Activated CD4-positive, alpha-beta T cell treated with anti-CD3 and anti-CD28 coated beads for 4 hours (primary cell): ENCODE data around the gene PDZRN4.

ENCODE experiments used
- DNase-seq, 2 donors: peaks; one replicate each; pipeline ENCODE4 v3.0.0-alpha.2; 2020

The PDZRN4 gene

DNA sequence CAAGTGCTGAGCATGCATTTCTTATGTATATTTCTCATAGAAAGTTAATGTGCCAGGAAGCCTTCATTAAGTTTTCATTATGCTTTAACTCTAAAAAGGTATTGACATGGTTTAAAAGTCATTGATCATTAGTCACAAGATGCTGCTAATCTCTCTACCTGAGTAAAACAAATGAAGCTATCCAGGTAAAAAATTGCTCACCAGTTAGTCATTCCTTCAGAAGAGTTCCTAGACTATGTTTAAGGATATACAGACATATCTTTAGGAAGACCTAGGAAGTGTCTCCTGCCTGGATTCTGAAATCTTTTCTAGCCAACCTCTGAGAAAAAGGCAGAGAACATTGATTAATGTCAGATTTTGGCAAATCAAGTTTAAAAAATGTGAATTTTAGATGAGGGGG lies 274.2 kb downstream of the PDZRN4 start:
- DNase-seq = no peak

DNA sequence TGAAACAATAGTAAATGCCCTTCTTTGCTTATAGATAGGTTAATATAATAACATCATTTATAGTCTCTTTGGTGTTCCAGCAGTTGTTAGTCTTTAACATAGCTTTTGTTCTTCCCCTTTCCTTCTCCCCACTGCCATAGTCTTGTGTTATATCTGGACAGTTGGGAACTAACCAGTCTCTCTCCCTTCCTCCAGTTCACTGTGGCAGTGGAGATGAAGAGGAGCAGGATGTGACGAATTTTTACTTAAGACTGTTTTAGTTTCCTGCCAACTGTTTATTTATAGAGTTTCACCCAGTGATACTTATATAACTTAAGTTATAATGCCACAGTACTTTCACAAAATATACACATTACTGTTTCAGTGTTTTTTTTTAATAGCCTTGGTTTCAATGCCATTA lies 277.4 kb downstream of the PDZRN4 start:
- DNase-seq = no peak

DNA sequence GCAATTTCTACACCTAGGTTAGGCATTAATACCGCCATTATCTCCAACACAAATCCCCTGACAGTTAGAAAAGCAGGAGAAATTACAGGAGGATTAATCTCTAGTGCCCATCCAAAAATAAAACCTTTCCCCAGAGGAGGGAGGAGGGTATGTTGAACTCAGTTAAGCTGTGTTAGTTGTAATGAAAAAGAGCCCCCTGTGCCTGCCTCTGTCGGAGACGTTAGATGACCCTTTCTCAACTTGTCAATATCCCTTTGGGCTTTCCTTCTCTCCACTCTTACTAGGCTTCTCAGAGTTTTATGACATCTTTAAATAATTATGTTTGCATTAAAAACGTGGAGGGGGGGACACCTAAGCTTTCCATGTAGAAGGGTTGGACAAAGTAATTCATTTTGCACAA lies 278.2 kb downstream of the PDZRN4 start:
- no peak for DNase-seq

DNA sequence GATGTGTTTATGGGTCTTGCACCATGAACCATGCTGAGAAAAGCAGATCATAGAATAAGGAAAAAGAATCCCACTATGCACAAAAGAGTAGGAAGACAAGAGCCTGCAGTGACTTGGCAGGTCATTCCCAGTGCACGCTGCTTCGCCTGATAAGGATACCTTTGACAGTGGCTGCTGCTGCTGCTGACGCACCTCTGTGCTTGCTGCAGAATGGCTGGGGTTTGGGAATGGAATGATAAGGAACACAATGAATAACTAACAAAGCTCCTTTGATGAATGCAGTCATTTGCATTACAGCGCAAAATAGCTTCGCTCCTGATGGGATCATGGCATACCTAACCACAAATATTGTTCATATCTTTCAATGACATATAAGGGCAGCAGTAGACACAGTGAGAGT lies 278.7 kb downstream of the PDZRN4 start:
- DNase-seq = no peak

DNA sequence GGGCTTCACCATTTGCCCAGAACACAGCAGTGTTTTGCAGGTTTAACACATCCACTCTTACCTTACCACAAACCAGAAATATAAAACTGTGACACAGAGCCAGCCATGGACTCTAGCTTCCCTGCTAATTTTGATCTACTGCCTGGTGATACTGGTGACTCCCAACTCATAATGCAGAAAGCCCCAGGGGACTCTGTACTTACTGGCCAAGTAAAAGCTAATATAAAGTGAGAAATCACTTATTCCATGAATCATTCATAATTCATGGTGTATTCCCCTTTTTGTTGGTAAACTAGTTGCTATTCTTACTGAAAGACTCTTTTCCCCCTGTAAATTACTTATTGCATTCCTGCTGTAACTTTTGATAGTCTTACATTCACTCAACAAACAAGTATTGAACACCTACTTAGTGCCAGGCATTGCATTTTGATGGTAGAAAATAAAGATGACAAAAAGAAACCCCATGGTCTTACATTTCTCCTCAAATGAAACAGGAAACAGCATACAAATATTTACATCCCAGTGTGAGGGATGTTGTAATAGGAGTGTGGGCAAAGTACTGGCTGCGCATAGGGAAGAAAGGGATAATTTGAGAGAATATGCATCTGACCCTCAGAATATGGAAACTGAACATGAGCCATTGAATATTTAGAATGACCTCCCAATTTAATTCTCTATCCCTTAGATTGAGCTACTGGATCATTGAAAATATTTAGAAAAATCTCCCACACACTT lies 279.6 kb downstream of the PDZRN4 start:
- no peak for DNase-seq

DNA sequence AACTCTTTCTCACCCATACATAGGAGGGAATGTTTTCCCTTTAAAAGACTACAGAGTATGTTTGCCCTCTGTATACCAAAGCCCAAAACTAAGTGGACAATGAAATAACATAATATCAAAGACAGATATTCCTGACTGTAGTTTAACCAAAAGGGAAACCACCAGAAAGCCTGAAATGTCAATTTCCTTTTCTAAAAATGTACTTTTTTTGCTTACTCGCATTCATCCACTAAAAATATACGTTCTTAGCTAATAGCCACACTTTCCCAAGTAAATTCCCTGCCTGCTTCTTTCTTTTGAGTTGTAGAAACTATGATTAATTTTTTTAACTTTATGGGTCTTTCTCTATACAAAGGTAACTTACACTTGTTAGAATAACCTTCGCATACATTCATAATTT lies 280.2 kb downstream of the PDZRN4 start:
- DNase-seq = no peak

DNA sequence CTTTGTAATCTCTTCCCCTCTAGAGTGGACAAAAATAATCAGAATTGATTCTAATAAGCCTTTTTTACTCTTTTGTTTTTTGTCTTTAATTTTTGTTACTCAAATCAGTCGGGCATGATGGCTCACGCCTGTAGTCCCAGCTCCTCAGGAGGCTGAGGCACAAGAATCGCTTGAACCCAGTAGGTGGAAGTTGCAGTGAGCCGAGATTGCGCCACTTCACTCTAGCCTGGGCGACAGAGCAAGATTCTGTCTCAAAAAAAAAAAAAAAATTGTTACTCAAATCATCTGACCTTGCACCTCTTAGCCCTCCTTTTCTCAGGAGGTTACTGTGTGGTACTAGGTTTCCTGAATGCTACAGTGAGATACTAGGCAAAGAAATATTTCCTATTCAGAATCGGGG lies 280.6 kb downstream of the PDZRN4 start:
- no peak for DNase-seq

DNA sequence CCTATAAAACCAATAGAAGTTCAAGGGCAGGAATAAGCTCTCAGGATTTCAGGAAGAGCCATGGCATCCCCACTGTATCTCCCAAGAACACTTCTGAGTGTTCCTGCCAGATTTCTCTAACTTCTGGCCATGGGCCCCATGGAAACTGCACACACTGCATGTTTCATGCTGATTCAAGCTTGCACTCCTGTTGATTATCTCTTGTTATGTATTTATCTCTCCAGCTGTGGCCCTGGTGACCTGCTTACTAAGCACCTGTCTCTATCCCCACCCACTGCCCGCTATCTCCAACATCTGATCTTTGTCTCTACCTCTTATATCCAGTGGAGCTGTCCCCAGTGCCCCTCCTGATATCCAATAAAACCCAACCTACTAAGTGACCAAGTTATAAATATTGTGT lies 285.3 kb downstream of the PDZRN4 start:
- DNase-seq = no peak

DNA sequence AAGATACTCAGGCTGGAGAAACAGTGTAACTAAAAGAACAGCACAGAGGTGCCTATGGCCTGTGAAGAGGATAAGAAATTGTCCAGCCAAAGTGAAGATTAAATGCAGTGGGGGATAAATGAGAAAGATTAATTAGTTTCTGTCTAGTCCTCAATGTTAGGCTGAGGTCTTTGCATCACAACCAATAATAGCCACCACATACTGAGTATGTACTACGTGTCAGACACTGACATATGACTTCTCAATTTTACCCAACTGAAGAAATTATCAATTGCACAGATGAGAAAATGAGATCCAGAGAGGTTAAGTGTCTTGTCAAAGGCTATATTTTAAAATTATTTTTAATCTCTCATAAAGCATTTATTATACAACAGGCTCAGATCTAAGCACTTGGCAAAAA lies 285.9 kb downstream of the PDZRN4 start:
- no peak for DNase-seq

DNA sequence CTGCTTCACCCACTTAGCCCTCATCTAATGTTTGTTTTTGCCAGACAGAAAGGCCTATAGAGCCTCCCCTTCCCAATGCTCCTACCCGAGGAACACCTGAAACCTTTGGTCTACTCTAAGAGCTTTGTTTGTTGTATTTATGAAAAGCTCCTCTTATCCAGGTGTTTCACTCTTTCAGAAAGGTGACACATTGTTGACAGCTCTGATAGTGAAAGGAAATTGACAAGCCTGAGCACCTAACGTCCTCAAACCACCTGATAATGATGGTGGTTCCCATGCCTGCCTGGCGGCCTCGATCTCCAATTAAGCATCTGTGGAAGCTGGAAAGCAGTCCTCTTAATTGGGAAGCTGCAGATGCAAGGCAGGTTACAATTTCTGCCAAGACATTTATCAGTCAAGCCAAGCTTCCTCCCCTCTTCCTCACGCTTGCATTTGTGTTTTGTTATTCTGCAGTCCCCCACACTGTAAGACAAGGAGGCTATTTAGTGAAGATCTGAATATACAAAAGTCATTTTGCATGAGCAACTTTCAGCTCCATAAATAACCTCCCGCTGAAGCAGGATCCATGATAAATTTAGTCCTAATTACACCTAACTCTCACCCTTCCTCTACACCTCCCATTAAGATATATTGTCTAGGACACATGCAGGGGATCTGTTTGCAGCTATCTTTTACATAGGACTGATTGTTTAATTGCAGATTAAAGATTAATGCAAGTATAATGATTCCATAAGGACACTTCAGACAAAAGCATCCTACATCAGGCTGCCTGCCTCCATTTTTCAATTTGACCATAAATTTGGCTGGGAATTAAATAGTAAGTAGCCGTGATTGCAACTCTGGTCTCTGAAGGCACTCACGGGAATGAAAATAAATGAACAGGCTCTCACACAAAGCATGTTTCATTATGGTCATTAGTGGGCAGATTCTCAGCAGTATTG lies 288.6 kb downstream of the PDZRN4 start:
- no peak for DNase-seq

DNA sequence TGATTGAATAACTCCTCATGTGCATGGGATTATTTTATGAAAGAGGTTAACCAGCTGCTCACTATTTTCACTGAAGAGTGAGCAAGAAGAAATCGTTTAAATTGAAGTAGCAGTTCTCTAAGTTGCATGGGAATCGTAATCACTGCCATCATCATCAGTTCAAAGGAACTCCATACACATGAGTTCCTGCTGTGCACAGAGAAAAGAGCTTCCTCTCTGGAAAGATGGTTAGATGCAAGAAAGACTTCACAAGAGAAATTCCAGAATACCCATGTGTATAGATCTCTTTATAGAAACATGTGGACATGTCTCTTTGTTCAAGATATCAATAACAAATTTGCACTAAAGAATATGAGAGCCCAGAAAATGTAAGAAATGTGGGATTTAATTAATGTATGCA lies 291.3 kb downstream of the PDZRN4 start:
- DNase-seq = no peak

DNA sequence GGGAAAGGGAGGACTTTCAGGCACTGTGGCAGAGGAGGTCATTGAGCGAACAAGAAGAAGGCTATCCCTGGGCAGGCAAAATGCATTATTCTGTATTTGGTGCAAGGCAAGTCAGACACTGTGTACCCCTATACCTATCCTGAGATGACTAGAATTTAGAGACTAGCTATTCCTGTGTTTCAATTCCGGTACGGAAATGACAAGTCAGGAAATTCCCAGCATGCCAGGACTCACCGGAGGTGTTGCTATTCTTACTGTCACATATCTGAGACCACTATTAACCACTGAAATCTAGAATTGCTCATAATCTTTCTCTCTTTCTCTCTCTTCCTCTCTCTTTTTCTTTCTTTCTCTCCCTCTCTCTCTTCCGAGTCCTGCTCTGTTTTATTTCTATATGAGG lies 297.1 kb downstream of the PDZRN4 start:
- no peak for DNase-seq

DNA sequence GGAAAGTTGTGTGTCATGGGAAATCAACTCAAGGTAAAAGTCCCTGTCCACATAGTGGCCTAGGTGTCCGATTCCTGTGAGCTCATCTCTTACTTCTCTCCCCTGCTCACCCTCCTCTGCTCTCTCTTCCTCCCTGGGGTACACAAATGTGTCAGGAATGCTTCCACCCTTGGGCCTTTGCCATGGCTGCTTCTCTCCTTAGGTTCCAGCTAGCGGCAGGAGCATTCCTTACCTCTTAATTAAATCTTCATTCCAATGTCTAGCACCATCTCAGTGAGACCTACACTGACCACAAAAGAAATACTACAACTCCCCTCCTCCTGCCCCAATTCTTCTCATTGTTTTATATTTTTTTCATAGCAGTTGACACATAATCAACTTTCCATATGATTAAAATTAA lies 298.6 kb downstream of the PDZRN4 start:
- DNase-seq = no peak

DNA sequence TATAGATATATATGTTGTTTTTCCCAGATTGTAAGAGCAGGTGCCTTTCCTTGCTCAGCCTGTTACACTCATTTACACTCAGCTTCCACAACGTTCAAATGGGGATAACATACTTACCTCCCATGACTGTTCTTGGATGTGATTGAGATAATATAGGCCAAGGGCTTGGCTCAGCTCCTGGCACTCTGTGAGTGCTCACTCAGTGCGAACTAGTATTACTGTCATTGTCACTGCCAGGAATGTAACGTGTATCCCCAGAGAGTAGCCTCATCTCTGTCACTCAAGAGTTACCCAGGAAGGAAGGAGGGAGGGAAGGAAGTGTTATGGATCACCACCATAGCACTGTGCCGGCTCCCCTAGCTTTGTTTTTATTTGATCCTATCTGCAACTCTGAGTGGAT lies 307.9 kb downstream of the PDZRN4 start:
- no peak for DNase-seq

DNA sequence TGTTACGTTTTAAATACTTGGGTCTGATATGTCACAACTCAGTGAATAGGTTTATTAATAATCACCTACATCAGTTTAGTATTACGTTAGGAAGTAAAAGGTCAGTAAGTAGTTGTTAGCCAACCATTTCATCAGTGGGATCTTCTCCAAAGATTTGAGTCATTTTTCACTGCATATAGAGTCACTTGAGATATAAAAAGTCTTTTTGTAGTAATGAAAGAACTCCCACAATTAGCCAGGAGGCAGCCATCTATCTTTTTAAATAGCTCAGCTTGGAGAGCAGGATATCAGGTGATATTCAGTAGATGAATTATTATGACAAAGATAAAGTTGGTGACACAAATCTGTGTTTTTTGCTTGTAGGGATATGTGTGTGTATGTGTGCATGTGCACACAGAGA lies 309.3 kb downstream of the PDZRN4 start:
- no peak for DNase-seq

DNA sequence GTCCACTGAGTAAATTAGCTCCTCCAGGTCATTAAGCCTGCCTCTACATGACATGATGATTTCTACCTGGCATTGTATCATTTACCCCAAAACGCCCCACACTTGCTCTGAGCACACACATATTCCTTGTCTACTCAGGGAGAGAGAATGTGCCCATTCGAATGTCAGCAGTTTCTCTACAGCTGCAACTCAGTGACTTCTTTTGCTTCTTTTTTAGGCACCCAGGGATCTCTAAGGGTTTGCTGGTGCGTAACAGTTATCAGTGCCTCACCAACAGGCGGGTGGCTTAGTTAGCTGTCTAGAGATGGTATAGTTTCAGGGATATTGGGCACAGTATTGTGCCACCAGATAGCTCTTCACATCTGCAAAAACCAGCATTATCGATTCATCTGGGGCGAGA lies 316.9 kb downstream of the PDZRN4 start:
- DNase-seq = no peak

DNA sequence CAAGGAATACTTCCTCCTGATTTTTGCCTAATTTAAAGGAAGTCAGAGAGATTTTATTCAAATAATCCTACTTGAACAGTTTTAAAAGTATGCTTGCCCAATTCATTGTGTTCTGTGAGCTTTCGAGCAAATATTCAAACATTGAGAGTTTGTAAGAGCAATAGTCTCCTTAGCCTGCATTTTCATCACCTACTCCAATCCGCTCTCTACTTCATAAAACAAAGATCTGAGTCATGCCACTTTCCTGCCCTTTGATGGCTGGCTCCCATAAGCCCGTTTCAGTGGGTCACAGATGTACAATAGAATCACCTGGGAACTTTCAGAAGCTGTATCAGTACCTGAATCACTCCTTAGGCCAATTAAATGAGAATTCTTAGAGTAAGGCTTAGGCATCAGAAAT lies 319.2 kb downstream of the PDZRN4 start:
- DNase-seq = no peak

DNA sequence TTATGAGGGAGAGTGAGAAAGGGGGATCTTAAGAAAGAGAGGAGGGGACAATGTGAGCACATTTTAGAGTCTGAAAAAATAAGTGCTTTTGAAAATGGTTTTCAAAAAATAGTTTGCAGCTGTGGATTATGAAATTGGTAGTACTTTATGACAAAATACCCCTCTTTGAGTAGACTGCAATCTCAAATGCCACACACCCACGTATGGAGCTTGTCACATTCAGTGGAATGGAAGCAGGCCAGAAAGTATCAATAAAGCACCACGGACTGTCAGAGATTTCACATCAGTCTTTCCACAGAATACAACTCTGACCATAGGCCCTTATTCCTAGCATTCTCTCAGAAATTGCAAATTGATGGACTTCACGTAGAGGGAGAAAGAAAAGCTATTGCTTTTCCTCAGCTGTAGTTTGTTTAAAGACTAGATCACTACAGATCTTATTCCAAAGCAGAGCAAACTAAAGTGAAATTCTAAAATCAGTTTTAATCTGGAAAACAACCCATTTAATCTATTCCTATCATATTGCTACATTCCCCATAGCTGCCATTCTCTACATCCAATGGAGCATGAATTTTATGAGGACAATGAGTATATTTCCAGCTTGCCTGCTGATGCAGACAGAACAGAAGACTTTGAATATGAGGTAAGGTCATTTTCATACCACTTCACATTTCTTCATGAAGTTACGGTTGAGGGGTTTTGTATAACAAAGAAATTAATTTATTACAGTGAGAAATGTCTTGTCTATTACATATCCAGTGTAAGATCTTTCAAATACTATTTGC lies 321.3 kb downstream of the PDZRN4 start:
- DNase-seq = no peak

DNA sequence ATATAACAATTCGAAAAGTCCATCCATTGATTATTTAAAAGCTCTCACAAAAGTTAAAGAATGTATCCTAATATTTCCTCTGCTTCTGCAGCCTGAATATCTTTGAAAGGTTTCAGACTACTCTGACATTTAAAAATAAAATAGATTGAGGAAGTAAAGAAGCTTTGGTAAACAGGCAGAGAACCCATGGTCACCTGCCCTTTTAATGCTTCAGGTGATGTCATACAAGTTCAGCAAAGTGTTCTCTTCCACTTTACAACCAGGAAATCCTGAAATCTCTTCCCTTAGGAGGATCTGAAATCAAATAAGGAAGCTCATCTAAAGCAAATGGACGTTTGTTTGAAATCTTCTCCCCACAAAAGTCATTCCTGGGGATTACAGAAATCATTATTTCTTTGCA lies 322.4 kb downstream of the PDZRN4 start:
- no peak for DNase-seq

DNA sequence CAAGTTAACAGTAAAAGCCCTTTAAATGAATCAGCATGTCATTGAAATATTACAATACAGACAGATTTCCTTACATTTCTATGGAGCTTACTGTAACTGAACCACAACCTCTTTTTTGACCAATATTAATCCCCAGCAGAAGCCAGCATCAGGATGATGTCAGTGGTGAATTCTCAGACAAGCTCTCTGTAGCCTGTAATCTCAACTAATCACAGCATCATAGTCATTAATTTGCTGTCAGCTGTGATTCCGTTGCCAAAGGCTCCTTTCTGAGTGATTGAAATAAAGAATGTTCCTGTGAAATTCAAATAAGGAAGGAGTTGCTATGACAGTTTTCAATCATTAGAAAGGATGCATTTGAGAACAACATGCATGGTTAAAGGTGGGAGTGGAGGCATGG lies 323.1 kb downstream of the PDZRN4 start:
- no peak for DNase-seq

DNA sequence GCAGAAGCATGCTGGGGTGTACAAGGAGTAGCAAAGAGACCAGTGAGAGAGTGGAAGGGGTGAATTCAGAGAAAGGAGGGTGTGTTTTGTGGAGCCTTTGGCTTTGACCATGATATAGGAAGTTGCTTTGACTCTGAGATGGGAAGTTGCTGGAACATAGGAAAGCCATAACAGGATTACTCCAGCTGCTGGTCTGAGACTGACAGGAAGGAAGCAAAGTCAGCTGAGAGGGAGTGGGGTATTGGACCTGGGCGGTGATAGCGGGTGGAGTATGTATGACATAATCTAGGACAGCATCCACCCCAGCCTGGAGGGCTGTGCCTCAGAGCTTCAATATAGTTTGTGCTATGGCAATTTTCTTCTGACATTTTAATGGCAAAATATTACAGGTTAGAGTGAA lies 324.4 kb downstream of the PDZRN4 start:
- DNase-seq = no peak

DNA sequence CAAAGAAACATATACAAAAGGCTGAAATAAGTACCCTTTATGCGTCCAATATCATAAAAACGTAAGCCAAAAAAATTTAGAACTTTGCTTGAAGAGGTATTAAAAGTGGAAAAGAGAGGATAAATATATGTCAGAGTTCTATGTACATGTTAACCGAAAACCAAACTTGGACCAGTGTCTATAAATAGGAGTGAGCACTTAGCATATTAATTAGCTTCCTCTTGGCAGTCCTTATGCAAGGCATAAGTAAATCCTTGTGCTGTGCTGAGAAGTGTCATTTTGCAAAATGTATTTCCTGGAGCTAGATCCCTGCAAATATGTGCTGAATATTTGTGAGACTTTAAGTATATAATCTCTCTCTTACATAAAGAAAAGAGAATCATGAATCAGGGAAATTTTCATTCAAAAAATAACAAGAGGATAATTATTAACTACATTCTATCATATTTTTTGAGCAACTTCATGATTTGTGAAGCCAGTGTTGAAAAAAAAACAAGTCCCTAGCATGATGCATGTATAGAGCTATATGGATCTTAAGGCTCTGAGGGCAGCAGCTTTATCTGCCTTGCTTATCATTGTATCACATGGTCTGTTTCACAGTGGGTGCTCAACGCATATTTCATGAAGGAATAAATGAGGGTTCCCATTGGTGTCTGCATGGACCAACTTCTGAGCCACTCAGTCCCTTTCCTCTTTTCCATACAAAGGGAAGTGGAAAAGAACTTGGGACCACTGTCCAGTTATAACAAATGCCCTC lies 326.1 kb downstream of the PDZRN4 start:
- DNase-seq = no peak

DNA sequence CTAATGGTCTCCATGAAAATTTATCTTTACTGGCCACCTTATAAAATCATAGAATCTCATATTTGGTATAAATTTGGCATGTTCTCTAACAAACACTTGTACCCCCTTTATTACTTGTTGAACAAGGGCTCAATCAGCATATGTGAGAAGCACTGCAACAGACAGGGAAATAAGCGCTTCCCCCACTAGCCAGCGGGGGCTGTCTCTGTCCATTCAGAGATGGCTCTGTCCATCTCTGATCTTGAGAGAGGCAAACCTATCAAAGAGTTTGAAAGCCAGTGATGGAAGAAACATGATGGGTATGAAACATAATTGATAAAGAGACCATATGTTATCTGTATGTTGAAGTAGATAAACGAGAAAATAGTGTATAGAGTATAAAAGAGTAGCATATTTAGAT lies 326.8 kb downstream of the PDZRN4 start:
- no peak for DNase-seq
